DMS53 treated with DMSO at 0.1 percent for 48 hours (cell line): ENCODE measurements around the gene RBPMS2.

ENCODE experiments used
- DNase-seq: peaks from one replicate; lab custom pipeline; 2025; ENCODE audit not compliant: unreplicated experiment; lab: John Stamatoyannopoulos, UW

RBPMS2 gene

DNA sequence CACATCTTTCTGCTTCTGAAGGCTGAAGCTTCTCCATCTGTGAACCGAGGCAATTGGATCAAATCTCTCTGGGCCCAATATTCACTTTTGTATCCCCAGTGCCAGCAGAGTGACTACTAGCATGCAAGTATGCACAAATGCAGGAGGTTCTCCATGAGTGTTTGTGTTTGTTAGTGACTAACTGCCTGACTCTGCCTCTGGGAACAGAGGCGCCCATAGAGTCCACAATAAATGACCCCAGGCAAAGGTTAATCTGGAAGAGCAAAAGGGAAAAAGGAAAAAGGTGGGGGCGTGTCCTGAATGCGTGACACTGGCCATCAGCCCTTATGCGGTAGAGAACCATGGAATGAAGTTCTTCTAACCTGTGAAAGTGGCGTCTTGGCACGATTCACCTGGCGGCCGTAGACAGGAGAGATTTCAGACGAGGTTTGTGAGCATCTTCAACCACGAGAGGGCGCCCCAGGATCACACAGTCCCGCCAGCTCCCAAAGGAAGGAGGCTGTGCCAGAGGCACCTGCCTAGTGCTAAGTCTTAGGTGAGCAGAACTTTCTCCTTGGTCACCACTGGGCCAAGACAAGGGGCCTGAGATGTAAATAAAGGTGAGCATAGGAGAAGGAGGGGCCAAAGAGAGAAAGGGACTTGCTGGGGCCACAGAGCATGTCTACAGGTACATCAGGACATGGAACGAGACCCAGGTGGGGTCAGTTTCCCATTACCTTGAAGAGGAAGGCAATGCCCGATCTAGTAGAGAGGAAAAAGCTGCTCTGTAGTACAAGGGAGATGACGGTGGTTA is 44.2 kb downstream of the RBPMS2 start:
- peak; percentile 65 for DNase-seq

DNA sequence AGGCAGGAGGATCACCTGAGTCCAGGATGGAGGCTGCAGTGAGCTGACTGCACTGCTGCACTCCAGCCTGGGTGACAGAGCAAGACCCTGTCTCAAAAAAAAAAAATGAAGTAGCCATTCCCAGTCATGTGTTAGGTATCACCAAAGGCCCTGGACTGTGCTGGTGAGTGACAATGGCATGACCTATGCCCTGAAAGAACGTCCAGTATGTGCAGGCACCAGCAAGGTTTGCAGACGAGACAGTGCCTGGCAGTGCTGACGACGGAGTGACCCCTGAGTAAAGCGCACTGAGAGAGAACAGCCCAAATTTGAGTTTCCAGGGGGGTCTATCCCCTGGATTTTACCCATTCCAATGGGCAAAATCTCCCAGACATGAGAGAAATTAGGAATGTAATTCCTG is 45.2 kb downstream of the RBPMS2 start:
- no peak for DNase-seq

DNA sequence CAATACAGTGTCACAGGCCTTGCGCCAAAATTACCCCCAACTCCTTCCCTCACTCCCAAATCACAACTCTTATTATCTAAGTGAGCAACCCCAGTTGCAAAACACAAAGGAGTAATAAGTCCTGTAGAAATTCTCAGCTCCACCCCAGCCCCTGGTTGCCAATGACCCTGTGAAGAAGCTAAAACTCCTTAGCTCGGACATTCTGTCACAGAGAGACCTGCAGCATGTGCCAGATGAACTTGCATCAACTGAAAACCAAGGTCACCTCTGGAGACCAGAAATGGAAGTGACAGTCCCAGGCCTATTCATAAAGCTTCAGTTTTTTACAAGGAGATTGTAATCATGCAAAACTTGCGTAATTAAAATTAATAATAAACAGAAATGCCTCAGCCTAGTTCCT is 55.2 kb downstream of the RBPMS2 start:
- no peak for DNase-seq

DNA sequence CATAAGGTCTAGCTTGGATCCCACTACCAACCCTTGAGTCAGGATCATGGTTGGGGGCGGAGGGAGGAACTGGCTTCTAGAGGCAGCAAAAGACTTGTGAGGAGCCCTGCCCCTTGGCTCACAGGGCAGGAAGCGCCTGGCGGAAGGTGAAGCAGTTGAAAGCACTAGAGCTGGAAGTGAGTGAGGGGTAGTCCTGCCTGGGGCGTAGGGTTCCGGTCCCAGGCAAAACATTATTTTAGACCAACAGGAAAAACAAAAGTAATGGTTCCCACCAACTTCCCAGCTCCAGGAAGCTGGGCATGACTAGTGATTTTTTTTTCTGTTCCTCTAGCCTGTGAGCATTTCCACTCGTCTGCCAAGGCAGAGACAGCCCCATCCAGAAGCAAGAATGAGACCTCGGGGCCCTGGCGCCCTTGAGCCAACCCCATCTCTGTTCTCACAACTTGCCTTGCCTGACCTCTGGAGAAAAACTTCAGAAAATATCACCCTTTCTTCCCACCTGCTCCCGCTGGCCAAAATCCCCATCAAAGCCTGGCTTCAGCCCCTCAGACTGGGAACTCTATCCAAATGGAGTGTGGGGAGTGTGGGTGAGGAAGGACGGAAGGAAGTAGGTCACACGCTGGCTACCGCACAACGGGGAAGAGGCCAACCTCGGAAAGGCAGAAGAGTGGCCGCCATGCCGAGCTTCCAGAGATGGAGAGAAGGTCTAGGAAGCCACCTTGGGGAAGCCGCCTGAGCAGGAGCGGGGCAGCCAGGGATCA is 57.5 kb downstream of the RBPMS2 start:
- no peak for DNase-seq

DNA sequence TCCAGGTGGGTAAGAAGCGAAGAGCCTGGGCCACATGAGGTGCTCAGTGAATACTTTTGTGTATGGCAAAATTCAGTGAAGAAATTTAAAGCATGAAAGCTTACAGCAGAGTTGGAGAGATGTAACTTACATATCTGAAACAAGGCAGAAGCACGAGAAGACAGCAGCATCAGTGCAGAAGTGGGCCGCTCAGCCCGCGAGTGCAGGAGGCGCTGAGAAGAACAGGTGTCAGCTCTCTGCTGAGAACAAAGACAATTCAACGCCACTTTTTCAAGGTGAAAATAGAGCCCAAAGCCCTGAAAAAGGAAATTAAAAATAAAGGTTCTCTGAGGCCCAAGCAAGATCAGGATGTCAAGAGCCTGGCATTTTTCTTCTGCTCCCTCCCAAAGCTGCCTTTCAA is 58.3 kb downstream of the RBPMS2 start:
- no peak for DNase-seq

DNA sequence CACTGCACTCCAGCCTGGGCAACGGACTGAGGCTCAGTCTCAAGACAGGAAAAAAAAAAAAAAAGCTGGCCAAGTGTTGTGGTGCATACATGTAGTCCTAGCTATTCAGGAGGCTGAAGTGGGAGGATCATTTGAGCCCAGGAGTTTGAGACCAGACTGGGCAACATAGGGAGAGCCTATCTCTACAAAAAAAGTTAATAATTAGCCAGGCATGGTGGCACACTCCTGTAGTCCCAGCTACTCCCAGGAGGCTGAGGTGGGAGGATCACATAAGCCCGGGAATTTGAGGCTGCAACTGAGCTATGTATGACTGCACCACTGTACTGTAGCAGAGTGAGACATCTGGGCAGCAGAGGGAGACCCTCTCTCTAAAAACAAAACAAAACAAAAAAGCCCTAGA is 58.9 kb downstream of the RBPMS2 start:
- no peak for DNase-seq

DNA sequence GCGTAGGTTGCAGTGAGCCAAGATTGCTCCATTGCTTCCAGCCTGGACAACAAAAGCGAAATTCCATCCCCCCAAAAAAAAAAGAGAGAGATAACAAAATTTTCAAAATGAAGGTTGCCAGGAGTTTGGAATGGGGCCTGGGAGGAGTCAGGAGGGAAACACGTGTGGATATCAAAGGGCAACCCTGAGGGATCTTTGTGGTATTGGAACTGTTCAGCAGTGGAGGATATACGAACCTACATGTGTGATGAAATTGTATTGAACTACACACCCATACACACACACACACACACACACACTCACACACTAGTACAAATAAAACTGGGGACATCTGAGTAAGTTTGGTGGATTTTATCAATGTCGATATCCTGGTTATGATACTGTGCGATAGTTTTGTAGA is 61.8 kb downstream of the RBPMS2 start:
- no peak for DNase-seq

DNA sequence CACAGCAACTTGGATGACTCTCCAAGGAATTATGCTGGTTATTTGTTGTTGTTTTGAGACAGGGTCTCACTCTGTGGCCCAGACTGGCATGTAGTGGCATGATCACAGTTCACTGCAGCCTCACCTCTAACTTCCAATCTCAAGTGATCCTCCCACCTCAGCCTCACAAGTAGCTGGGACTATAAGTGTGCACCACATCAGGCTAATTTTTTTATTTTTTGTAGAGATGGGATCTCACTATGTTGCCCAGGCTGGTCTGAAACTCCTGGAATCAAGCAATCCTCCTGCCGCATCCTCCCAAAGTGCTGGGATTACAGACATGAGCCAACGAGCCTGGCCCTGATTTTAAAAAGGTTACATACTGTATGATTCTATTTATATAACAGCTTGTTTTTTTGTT is 63.0 kb downstream of the RBPMS2 start:
- DNase-seq, result no peak

DNA sequence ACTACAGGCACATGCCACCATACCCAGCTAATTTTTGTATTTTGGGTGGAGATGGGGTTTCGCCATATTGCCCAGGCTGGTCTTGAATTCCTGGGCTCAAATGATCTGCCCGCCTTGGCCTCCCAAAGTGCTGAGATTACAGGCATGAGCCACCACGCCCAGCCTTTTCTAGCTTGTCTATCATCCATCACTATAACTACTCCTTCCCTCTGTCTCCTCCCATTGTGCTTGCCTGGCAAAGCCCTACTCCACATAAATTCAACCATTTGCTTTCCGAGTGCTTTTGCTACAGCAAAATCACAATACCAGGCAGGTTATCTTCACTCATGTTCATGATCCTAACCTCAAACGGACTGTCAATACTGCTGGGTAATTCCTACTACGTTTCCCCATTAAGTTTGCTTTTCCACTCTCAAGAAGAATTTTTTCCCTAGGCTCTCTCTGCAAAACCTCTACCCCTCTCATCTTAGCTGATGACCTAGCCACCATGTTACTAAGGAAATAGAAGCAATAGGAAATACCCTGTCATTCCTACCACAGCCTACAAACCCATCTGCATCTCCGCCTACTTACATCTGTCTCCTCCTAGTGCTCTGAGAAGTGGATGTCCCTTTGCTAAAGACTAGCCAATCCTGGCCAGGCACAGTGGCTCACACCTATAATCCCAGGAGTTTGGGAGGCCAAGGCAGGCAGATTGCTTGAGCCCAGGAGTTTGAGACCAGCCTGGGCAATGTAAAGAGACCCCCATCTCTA is 64.5 kb downstream of the RBPMS2 start:
- DNase-seq, result no peak

DNA sequence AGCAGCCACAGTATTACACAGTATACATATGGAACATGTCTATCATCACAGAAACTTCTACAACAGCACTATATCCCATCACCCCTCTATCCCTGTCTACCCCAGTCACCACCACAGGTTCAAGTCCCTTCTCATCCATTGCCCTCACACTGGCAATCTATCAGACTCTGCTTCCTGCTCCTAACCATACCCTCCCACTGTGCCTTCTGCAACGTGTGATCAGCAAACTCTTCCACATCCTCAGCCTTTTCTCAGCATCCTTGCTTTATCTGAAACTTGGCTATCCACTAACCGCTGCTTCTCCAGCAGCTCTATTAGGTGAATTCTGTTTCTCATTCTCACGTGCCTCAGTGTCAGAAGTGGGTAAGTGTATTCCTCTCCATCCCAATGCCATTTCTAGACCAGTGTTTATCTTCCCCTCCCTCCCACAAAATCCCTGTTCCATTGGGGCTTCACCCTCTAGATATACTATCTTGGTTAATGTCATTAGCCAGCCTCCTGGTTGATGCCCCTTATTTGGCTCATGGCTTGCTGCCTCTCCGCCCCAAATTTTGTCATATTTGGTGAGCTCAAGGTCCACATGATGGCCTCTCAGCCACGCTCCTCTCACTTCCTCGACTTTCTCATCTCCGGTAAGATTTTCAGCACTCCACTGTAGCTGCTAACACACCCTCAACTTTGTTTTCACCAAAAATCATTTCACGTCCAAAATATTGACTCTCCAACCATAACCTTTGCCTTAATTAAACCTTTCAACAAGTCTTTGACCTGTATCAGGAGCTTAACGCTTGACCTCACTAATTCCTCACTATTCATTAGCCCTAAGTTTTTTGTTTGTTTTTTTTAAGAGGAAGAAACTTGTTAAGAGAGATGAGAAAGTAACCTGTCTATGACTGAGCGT is 69.1 kb downstream of the RBPMS2 start:
- DNase-seq, result no peak

DNA sequence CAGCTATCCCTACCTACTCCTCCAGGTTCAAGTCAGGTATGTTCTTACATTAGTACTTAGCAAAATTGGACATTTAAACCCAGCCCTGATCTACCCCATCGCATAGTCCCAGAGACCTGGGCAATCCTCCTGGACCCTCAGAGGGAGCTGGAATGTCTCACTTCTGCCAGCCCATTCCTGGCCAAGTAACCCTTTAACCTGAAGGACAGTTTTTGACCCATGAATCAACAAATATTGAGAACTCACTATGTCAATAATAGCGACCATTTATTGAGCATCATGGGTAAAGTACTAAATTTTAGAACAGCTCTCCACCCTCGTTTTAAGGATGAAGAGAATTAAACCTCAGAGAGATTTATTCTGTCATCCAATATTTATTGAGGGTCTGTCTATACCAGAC is 70.4 kb downstream of the RBPMS2 start:
- no peak for DNase-seq

DNA sequence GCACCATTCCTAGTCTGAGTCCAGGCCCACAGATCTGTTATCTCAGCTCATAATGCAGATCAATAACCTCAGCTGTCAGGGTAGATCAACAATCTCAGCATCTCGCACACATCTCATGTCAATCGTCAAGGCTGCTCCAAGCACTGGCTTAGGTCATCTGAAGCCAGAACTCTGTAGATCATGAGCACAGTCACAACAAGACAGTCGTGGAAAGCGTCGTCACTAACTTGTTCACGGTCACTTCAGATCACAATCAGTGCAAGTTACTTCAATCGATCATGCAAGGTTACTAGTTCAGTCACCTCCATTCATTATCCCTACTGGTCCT is 71.8 kb downstream of the RBPMS2 start:
- peak; percentile 28 for DNase-seq

DNA sequence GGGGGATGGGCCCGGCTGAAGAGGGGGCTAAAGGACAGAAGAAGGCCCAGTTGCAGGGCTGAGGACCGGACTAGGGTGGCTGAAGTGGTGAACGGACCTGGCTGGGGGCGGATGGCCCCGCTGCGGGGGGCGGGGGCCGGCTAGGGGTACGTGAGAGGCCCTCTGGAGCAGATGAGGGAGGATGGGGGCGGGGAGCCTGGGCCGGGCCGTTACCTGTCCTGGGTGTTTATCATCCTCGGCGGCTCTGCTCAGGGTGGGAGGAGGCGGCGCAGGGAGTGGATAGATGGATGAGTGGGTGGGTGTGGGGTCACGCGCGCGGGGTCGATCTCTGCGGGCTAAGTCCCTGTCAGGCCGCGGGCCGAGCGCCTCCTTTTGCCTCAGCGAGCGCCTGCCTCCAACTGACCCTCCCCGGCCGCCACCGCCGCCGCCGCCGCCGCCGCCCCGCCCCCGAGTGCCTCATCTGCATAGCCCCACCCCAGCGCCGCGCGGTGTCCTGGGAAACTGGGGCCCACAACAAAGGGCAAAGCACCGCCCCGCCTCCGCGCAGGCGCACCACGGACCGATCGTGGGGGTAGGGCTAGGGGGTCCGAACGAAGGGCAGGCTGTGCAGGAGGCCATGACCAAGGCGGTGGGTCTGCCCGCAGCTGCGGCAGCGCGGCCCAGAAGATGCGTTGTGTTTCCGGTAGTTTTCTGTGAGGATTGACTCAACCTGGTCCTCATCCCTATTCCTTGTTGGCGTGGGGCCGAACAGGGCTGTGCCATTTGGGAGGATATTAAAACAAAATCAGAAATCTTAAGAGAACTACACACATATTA is 72.4 kb downstream of the RBPMS2 start:
- peak; percentile 46 for DNase-seq

DNA sequence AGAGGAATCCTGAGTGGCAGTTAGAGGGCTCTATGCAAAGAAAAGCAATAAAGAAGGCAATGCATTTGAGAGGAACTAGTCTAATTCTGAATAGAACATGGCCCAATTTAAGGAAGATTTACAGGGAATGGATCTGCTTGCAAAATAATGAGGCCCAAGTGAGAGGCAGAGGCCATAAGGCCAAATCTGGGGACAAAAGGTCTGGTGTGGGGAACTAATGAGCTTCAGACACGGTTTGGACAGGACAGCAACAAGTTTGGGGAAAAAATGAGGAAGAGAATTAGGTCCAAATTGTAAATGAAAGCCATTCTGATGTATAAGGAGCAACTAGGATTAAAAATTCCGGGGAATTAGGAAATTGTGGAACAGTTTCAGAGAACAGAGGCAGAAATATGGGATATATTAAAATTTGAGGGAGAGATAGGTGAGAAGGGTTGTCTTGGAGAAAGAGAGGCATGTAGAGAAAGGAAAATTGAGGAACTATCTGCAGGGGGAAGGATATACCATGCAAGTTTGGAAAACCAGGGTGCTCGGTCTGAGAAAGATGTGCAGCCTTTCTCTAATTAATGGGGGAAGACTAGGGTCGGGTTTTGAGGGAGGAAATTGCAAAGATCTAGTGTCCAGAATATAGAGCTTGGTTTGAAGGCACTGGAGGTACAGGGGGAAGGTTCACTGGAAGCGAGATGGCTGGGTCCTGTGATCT is 73.8 kb downstream of the RBPMS2 start:
- no peak for DNase-seq

DNA sequence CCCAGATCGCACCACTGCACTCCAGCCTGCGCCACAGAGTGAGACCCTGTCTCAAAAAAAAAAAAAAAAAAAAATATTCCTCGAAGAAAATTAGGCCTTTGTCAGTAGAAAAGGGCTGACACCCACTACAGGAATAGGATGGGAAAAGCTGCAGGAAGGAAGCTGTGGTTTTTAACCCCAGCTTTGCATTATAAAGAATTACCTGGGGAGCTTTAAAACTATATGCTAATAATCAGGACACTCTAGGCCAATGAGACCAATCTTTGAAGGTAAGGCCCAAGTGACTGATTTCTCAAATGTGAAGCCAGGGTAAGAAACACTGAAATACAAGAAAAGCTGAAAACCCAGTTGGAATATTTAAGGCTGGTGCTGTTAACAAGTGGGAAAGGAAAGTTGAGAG is 74.3 kb downstream of the RBPMS2 start:
- DNase-seq, result no peak

DNA sequence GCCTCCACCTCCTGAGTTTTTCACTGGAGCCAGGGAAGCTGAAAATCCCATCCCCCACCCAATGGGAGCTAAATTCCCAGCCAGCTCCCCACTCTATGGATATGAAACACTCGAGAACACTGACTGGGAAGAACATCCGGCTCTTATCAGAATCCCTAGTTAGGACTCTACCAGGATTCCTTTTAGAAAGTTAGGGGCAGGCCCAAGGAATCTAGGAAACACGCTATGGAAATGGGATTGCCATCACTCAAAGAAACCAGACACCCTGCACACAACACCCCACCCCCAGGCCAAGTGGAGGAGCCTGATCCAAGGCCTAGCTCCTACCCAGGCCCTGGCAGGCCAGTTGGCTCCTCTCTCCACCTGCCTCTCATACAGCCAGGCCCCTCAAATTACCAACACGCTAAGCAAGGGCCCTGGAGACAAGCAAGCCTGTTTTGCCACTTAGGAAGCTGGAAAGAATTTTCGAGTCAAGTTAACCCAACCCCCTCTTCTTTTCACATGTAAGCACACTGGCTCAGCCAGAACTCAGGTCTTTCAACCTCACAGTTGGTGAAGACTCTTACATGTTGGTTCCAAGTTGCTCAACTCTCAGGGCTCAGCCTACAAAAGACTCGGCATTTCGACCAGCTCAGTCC is 75.5 kb downstream of the RBPMS2 start:
- no peak for DNase-seq

DNA sequence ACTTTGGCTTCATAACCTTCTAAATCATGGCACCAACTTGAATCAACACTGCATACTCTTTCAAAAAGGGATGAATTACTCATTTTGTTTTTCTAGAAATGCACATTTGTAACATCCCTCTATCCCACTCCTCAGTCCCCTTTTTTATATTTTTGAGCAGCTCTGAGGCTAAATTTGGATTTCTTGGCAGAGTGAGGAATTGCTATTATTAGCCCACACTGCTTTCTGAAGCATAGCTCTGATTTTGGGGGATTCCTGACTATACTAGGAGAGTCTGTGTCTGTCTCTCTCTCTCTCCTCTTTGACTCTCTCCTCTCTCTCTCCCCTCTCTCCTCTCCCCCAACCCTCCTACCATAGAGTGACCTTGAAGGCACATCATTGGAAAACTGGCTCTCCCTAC is 76.6 kb downstream of the RBPMS2 start:
- DNase-seq, result no peak

DNA sequence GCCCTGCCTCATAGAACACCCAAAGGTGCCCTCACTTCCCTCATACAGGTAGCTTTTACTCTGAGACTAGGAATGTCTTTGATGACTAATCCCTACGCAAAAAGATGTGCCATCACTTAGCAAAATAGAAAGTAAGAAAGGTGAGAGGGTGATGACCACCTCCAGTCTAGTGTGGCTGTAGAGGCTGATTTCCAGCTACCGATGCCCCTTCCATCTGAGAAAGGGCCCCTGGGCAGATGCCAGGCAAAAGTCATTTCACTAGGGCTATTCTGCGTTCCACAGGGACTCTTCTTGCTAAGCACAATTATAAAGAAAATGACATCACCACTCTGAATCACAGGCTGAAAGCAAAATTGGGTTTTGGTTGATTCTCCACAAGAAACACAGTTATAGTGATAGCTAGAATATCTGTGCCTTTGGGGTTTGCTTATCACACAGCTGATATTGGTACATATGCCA is 77.4 kb downstream of the RBPMS2 start:
- DNase-seq, result no peak

DNA sequence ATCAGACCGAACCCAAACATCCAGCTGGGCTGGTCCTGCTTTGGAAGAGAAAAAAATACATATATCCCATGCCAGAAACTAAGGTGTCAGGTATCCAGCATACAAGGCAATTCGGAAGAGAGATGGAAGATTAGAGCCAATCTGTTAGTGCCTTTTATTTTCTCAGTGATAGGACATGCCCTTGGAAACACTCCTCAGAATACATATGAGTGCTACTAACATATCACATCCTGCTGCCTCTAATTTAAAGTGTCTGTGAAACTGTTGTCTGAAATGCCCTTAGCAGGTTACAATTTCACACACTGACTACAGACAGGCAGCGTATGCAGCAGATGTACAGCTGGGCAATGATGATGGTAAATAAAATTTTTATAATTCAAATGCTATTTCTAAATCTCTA is 78.9 kb downstream of the RBPMS2 start:
- no peak for DNase-seq
